GM18520 (cell line): ENCODE results near the gene MT1A.
"Not testable (repeated sequence)": the region's sequence is repeated elsewhere in the genome, so short reads cannot be mapped to it uniquely, and the experiment has no call there.

Experiments used
- ATAC-seq: cut with Tn5 transposase; IDR thresholded peaks from one replicate; pipeline ENCODE4 v1.9.1; 2021; ENCODE audit not compliant: unreplicated experiment

The MT1A gene

GRCh38 chr16:56652600-56652999, 14.1 kb downstream of the MT1A start:
- ATAC-seq, result no peak

GRCh38 chr16:56653218-56653617, 14.8 kb downstream of the MT1A start:
- no peak for ATAC-seq

GRCh38 chr16:56657555-56658326, 19.3 kb downstream of the MT1A start, which contains the start of gene MT1F:
Gene MT1F (plus strand): TSS chr16:56657959. CDS start chr16:56658059, 100 bp downstream.
- ATAC-seq, result no peak

DNA sequence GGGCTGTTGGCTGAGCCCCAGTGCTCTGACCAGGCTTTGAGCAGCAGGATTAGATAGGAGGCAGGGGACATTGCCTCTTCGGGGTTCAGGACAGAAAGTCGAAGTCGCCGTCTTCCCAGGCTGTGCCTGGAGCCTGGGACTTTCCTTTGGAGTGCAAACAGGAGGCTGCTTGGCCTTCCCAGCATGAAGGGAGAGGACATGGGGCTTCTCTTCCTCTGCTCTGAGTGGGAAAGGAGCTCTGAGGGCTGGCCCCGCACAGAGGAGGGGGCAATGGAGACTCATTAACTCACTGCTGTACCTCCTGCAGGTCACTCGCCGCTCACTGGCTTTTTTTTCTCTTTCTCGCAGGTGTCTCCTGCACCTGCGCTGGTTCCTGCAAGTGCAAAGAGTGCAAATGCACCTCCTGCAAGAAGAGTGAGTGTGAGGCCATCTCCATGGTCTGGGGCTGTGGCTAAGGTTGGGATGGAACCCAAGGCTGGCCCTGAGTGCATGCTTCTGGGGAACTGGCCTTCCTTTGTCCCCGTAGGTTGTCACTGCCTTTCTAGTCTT, 19.9 kb downstream of the MT1A start:
- no peak for ATAC-seq

- no peak for ATAC-seq
Observed at GRCh38 chr16:56662357-56663354, 24.2 kb downstream of the MT1A start.

- no peak for ATAC-seq
Observed at GRCh38 chr16:56664506-56664905, 26.0 kb downstream of the MT1A start.

GRCh38 chr16:56665286-56666261, 27.1 kb downstream of the MT1A start:
- ATAC-seq, result not testable (repeated sequence)

GRCh38 chr16:56667581-56668571, 29.4 kb downstream of the MT1A start, which contains the start of gene MT1G:
Gene MT1G (minus strand): TSS chr16:56668065. CDS start chr16:56667993, 72 bp downstream.
- ATAC-seq, result no peak

DNA sequence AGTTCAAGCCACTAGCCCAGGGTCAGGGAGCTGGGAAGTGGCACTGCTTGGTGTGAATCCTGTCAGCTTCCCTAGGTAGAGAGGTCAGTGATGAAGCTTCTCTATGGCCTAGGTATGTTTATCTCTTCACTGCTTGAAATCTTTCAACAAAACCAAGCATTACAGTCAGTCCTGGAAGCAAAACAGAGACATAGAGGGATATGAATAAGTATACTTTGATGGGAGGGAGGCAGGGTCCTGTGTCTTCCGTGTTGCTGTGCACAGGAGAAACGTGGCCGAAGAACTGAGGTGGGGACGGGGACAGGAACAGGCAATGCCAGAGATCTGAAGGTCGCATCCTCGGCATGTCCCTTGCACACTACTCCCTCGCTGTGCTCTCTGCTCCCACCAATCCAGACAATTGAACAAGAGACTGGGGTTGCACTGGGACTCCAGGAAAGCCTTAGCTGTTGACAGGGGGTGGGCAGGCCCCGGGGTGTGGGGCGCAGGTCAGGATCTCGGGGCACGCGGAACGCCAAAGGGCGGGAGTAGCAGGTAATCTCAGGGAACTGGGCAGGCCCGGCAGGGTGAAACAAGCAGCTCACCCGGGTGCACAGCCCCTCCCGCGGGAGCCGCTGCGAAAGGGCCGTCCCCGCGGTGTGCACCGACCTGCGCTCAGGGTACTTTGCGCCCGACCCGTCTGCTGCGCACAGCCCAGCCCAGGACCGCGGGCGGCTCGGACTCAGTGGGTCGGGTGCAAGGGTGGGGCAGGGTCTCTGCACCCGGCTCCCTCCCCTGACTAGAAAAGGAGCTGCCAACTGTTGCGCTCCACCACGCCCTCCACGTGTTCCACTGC, 30.8 kb downstream of the MT1A start, which contains the start of gene MT1H:
TSS of gene MT1H (plus strand) at position 810 of the 835 bp plus-strand sequence. CDS start 71 bp downstream, outside the sequence.
- no peak for ATAC-seq

DNA sequence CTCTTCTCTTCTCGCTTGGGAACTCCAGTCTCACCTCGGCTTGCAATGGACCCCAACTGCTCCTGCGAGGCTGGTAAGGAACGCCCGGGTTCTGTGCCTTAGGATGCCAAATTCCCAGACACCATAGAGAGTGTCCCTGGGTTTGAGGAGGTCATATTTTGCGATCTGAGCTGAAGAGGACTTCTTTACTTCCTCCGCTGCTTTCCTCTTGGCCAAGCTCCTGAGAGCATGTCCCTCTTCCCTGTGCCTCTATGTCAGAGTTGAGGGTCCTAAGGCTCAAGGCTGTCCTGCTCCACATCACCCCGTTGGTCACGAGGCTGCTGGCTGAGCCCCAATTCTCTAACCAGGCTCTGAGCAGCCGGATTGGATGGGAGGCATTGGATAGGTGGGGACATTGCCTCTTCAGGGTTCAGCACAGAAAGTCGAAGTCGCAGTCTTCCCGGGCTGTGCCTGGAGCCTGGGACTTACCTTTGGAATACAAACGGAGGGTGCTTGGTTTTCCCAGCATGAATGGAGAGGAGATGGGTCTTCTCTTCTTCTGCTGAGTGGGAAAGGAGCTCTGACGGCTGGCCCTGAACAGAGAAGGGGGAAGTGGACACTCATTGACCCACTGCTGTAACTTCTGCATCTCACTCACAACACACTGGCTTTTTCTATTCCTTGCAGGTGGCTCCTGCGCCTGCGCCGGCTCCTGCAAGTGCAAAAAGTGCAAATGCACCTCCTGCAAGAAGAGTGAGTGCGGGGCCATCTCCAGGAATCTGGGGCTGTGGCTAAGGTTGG, 31.6 kb downstream of the MT1A start:
- no peak for ATAC-seq

- no peak for ATAC-seq
Observed at GRCh38 chr16:56670620-56670934, 32.1 kb downstream of the MT1A start.

- not testable (repeated sequence) for ATAC-seq
Observed at GRCh38 chr16:56671691-56672090, 33.2 kb downstream of the MT1A start.

DNA sequence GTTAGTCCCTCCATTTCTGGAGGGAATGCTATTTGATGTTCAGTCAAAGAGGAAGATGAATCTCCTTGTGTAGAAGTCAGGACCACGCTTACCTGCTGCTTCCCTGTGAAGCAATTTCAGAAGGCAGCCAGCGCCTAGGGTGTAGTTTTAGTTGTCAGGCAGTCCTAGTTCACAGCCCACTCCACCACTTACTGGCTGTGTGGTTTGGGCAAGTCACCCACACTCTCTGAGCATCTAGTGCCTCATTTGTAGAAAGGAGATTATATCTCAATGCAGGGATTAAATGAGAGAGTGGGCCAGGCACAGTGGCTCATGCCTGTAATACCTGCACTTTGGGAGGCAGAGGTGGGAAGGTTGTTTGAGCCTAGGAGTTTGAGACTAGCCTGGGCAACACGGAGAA, 33.7 kb downstream of the MT1A start:
- not testable (repeated sequence) for ATAC-seq

GRCh38 chr16:56672761-56673536, 34.5 kb downstream of the MT1A start:
- no peak for ATAC-seq

DNA sequence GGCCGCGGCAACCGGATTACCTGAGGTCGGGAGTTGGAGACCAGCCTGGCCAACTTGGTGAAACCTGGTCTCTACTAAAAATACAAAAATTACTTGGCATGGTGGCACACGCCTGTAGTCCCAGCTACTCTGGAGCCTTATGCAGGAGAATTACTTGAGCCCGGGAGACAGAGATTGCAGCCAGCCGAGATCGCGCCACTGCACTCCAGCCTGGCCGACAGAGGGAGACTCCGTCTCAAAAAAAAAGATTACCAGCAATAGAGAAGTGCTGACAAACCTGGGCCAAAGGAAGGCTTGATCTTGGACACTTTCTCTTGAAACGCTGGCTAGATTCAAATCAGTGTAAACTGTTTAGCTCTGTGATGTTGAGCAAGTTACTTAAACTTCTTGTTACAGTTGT, 35.5 kb downstream of the MT1A start:
- no peak for ATAC-seq

DNA sequence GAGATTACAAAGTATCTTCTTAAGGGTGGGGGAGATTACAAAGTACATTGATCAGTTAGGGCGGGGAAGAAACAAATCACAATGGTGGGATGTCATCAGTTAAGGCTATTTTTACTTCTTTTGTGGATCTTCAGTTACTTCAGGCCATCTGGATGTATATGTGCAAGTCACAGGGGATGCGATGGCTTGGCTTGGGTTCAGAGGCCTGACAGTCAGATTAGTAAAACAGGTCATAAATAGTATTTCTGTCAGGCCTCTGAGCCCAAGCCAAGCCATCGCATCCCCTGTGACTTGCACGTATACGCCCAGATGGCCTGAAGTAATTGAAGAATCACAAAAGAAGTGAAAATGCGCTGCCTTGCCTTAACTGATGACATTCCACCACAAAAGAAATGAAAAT, 36.1 kb downstream of the MT1A start:
- not testable (repeated sequence) for ATAC-seq
